Measurements from ENCODE around the gene IGF2BP2.
"Not testable (repeated sequence)": the region's sequence is repeated elsewhere in the genome, so short reads cannot be mapped to it uniquely, and the experiment has no call there.

GRCh38 chr3:185838417-185838989, 13.7 kb upstream of the IGF2BP2 start:
- not testable (repeated sequence) for TF ChIP-seq POLR2AphosphoS5, POLR2A, CTCF (IDR thresholded peaks at IDR 0.05)
